ENCODE results near the gene GNAI3. TPM values are rescaled to one million over a fixed set of nuclear protein-coding genes. Genes with fewer than 3 reads are reported as not detected.

Gene GNAI3
- total RNA-seq, 1 experiment from 2014 or later, result 9.9 TPM

GRCh38 chr1:109527846-109528695, 20.3 kb upstream of the GNAI3 start:
- H3K4me2 ChIP-seq (ENCODE audit: insufficient read depth, insufficient read length, low read length), result no peak overlapping the region
- H2BK5ac ChIP-seq (ENCODE audit: insufficient read length, low read length), result no peak overlapping the region
- peaks cover 4 to 8% of the 10 kb centered on the region in 2 experiments for H3K4me1 Mint-ChIP-seq
- no peak overlapping the region for H3K4me3 Mint-ChIP-seq
- H3K56ac ChIP-seq (ENCODE audit: insufficient read length, low read depth, low read length), result no peak overlapping the region
- H3K9me3 Mint-ChIP-seq, result no peaks in the 10 kb centered on the region; a peak in 1 of 5 replicates
- H4K8ac ChIP-seq (replicated peaks; ENCODE audit: insufficient read length, low read depth, low read length), result no peak overlapping the region
- no peak overlapping the region for H3K27ac ChIP-seq (ENCODE audit: insufficient read length, low read depth, low read length)
- H2BK20ac ChIP-seq (ENCODE audit: low read depth, low read length, poor library complexity, severe bottlenecking), result no peak overlapping the region
- no peak overlapping the region for H2BK15ac ChIP-seq (ENCODE audit: low read depth, low read length)
- no peak overlapping the region for H3K18ac ChIP-seq (ENCODE audit: insufficient read length, low read depth, low read length)
- no peaks in the 10 kb centered on the region for H3K9me3 ChIP-seq (ENCODE audit: control insufficient read depth, low read depth, low read length)
- no peak overlapping the region for H3K23ac ChIP-seq (ENCODE audit: insufficient read length, low read depth, low read length)
- peaks cover 4% of the 10 kb centered on the region for H3K23me2 ChIP-seq (ENCODE audit: insufficient read length, low read depth, low read length, poor library complexity, severe bottlenecking)
- no peak overlapping the region; a peak in 1 of 7 replicates for H3K27ac Mint-ChIP-seq
- no peak overlapping the region for H2AFZ ChIP-seq (ENCODE audit: low read length)
- H4K91ac ChIP-seq (ENCODE audit: insufficient read length, low read depth, low read length), result no peak overlapping the region
- no peak overlapping the region for H3K4ac ChIP-seq (ENCODE audit: low read depth, low read length)
- no peak overlapping the region for H2BK12ac ChIP-seq (ENCODE audit: insufficient read length, low read depth, low read length)
- WGBS (ENCODE audit: extremely low coverage, insufficient read length, low lambda C conversion rate), result no CpG with 5 or more reads among the region's 9 CpGs
- H3K27me3 Mint-ChIP-seq (ENCODE audit: low read depth), result peaks cover 20% of the 10 kb centered on the region
- H4K20me1 ChIP-seq (ENCODE audit: control insufficient read depth, insufficient read depth, insufficient read length), result no peaks in the 10 kb centered on the region
- no peak for DNase-seq
- TF ChIP-seq CTCF (conservative IDR thresholded peaks at IDR 0.05), result no peak
- no peak overlapping the region for H4K5ac ChIP-seq (ENCODE audit: insufficient read length, low read depth, low read length)
- no peak overlapping the region for H2AK5ac ChIP-seq (ENCODE audit: insufficient read length, low read length)
- no peaks in the 10 kb centered on the region for H3K4me1 ChIP-seq (ENCODE audit: insufficient read depth, low read length)
- H3T11ph ChIP-seq (ENCODE audit: low read length), result no peak overlapping the region
- no peaks in the 10 kb centered on the region for H3K27me3 ChIP-seq (ENCODE audit: insufficient read depth, low read length)
- H3K14ac ChIP-seq (ENCODE audit: insufficient read depth, low read length), result no peak overlapping the region
- H3K79me1 ChIP-seq (ENCODE audit: insufficient read depth, low read depth, low read length, poor library complexity, severe bottlenecking), result no peaks in the 10 kb centered on the region
- H3K79me2 ChIP-seq (ENCODE audit: insufficient read depth, low read length), result no peaks in the 10 kb centered on the region
- H3K36me3 Mint-ChIP-seq (ENCODE audit: insufficient read depth in 1 of 3, low read depth in 3 of 3), result no peaks in the 10 kb centered on the region
- no peak overlapping the region for H2BK120ac ChIP-seq (ENCODE audit: low read depth, low read length, poor library complexity, severe bottlenecking)
- H3K9ac ChIP-seq (ENCODE audit: extremely low read depth, insufficient read length, low read length), result no peak overlapping the region

Measured in H9 (cell line).